Spleen (tissue), 11 donors: ENCODE results near the gene PDE1C. TPM values are rescaled to one million over a fixed set of nuclear protein-coding genes. Genes with fewer than 3 reads are reported as not detected.

Experiments used
- DNase-seq: peaks from one replicate; pipeline ENCODE4 v3.0.0-alpha.2; 2020
- H3K27ac ChIP-seq, 8 donors: fragments of 200-600 bp; sonication (generic) in 7 of 8; 1 replicate in 4 of 8; 2 replicates in 4 of 8; pipeline versions ENCODE4 v1.5.0 to v1.8.0; 2016 to 2021; ENCODE audit warnings: inconsistent platforms in 4 of 8, mild to moderate bottlenecking in 4 of 8, moderate library complexity in 1 of 8
- H3K27me3 ChIP-seq, 7 donors: fragments of 200-600 bp; sonication (generic) in 6 of 7; replicated peaks in 1 of 7; 1 replicate in 4 of 7; 2 replicates in 3 of 7; pipeline versions ENCODE4 v1.5.0 to v1.8.0; 2016 to 2021; ENCODE audit warnings: inconsistent platforms in 3 of 7, mild to moderate bottlenecking in 1 of 7
- H3K36me3 ChIP-seq, 6 donors: fragments of 200-600 bp; sonication (generic) in 5 of 6; 1 replicate in 4 of 6; 2 replicates in 2 of 6; pipeline versions ENCODE4 v1.5.0 to v1.8.0; 2016 to 2021; ENCODE audit warnings: inconsistent platforms in 2 of 6
- H3K4me1 ChIP-seq, 6 donors: fragments of 200-600 bp; sonication (generic) in 5 of 6; 1 replicate in 3 of 6; 2 replicates in 3 of 6; pipeline versions ENCODE4 v1.5.0 to v1.8.0; 2016 to 2021; ENCODE audit warnings: inconsistent platforms in 3 of 6
- H3K4me3 ChIP-seq, 8 donors: fragments of 200-600 bp; sonication (generic) in 7 of 8; 1 replicate in 4 of 8; 2 replicates in 4 of 8; pipeline versions ENCODE4 v1.5.0 to v1.8.0; 2016 to 2021; ENCODE audit warnings: inconsistent platforms in 4 of 8, mild to moderate bottlenecking in 4 of 8, moderate library complexity in 2 of 8
- H3K9me3 ChIP-seq, 8 donors: fragments of 200-600 bp; sonication (generic) in 7 of 8; 1 replicate in 4 of 8; 2 replicates in 4 of 8; pipeline versions ENCODE4 v1.5.0 to v1.8.0; 2016 to 2021; ENCODE audit warnings: inconsistent platforms in 4 of 8
- POLR2A ChIP-seq, 3 donors: fragments of 450-650 bp; IDR thresholded peaks; one replicate each; pipeline ENCODE4 v1.5.1; 2017; ENCODE audit warnings: antibody characterized with exemption in 3 of 3, mild to moderate bottlenecking in 1 of 3
- POLR2AphosphoS5 ChIP-seq, 3 donors: sonication (generic); formaldehyde crosslinking; IDR thresholded peaks; one replicate each; pipeline ENCODE4 v1.5.1; 2017; ENCODE audit warnings: antibody characterized with exemption in 3 of 3
- WGBS, 5 donors: extraction: QIAGEN DNeasy Blood & Tissue Kit in 3 of 5; methylation state at CpG; one replicate each; pipeline versions ENCODE4 v1.1.5 to v1.1.7; 2013 to 2018; 5-methylcytosine and 5-hydroxymethylcytosine counted together
- intact Hi-C: fragments of 100-400 bp; cut with DNase I; formaldehyde crosslinking; loops from one replicate; pipeline ENCODE4 v1.15.0; 2023; ENCODE audit warnings: low total_unique reads
- polyA plus RNA-seq, 3 donors: library from polyadenylated mRNA; stranded (reverse); fragments of 200-250 nt; gene quantifications; one replicate each; pipeline ENCODE4 v1.2.1, GENCODE V29; 2013
- total RNA-seq, 7 donors: library from RNA; depleted of rRNA in 3 of 7; stranded (reverse); fragments of >200 nt in 3 of 7; fragmentation: NEBNext Ultra II Directional in 4 of 7; extraction: Animal tissue kit (Norgen Biotek cat#: 25700) in 4 of 7; gene quantifications; one replicate each; pipeline versions ENCODE4 v1.1.0 to v1.2.1, GENCODE V29; 2016 to 2021
- TF ChIP-seq, protein P1 (sequence below), 11 experiments: fragments of 200-600 bp in 7 of 11; fragments of 450-650 bp in 4 of 11; sonication (generic) in 4 of 11; IDR thresholded peaks in 8 of 11; conservative IDR thresholded peaks in 3 of 11; 1 replicate in 7 of 11; 2 replicates in 4 of 11; pipeline versions ENCODE4 v1.4.0 to v1.8.0; 2016 to 2021; ENCODE audit warnings: antibody characterized with exemption in 11 of 11, inconsistent platforms in 4 of 11, mild to moderate bottlenecking in 1 of 11
- donor health status: healthy with polysubstance abuse.
- donor health status: DM: no; HTN: no; CAD: no; lungs with moderate emphysema.
- donor health status: DM: no; HTN: no; CAD: no.
- donor health status: Bipolar disorder and iron deficiency.
- donor health status: healthy.
- donor health status: DM: no; HTN: no; CAD: no.
- donor health status: DM: yes; HTN: yes; CAD: no.

Gene PDE1C
- total and polyA plus RNA-seq, 10 donors, result 0.53 to 3.3 (median 1.6) TPM

DNA sequence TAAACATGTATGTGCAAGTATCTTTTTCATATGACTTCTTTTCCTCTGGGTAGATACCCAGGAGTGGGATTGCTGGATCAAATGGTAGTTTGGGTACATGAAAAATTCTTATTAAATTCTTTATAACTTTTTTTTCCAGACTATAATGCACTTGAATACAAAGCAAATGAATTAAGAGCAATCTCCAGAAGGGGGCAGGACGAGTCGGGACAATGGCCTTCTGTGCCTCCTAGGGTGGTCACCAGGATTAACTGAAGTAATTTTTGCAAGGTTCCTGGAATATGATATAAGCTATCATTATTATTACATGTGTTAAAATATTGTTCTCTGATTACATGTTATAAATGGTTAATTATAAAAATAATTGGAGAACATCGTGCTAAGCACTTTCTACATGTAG lies 256.0 kb downstream of the PDE1C start:
- H3K27me3 ChIP-seq, result no peaks in the 10 kb centered on the region
- H3K4me3 ChIP-seq, result no peak overlapping the region
- 74 to 86% (median 76%) methylated on average over 3 of the region's 3 CpGs for WGBS, 5 donors
- intact Hi-C loops, result no loop called here
- TF ChIP-seq POLR2AphosphoS5 (IDR thresholded peaks at IDR 0.05) (no peak), POLR2A (IDR thresholded peaks at IDR 0.05) (no peak)
- TF ChIP-seq, protein P1, sequence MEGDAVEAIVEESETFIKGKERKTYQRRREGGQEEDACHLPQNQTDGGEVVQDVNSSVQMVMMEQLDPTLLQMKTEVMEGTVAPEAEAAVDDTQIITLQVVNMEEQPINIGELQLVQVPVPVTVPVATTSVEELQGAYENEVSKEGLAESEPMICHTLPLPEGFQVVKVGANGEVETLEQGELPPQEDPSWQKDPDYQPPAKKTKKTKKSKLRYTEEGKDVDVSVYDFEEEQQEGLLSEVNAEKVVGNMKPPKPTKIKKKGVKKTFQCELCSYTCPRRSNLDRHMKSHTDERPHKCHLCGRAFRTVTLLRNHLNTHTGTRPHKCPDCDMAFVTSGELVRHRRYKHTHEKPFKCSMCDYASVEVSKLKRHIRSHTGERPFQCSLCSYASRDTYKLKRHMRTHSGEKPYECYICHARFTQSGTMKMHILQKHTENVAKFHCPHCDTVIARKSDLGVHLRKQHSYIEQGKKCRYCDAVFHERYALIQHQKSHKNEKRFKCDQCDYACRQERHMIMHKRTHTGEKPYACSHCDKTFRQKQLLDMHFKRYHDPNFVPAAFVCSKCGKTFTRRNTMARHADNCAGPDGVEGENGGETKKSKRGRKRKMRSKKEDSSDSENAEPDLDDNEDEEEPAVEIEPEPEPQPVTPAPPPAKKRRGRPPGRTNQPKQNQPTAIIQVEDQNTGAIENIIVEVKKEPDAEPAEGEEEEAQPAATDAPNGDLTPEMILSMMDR (IDR thresholded peaks at IDR 0.05 in 8 of 11, conservative IDR thresholded peaks at IDR 0.05 in 3 of 11), result peak in 3 of 11 experiments; percentile 17 to 31 (median 25)
- H3K27ac ChIP-seq, result no peak overlapping the region
- no peaks in the 10 kb centered on the region for H3K36me3 ChIP-seq
- peaks cover 0 to 8% (median 0%) of the 10 kb centered on the region in 6 donors for H3K4me1 ChIP-seq
- no peaks in the 10 kb centered on the region for H3K9me3 ChIP-seq
- no peak for DNase-seq

GRCh38 chr7:31811650-31812461 lies 258.4 kb downstream of the PDE1C start:
- DNase-seq, result no peak
- H3K4me3 ChIP-seq, result peak overlapping the region in 1 of 8 donors; percentile 38
- no peaks in the 10 kb centered on the region for H3K27me3 ChIP-seq
- H3K27ac ChIP-seq, result peak overlapping the region in 7 of 8 donors; percentile 27 to 82 (median 72)
- WGBS, 5 donors, result 8 to 18% (median 11%) methylated on average over 3 of the region's 3 CpGs
- peaks cover 0 to 8% (median 0%) of the 10 kb centered on the region in 6 donors for H3K4me1 ChIP-seq
- H3K36me3 ChIP-seq, result no peaks in the 10 kb centered on the region
- H3K9me3 ChIP-seq, result no peaks in the 10 kb centered on the region
- TF ChIP-seq, protein P1 (IDR thresholded peaks at IDR 0.05 in 8 of 11, conservative IDR thresholded peaks at IDR 0.05 in 3 of 11), result no peak
- TF ChIP-seq POLR2A (IDR thresholded peaks at IDR 0.05) (no peak), POLR2AphosphoS5 (IDR thresholded peaks at IDR 0.05) (no peak)
- intact Hi-C loops, result no loop called here

GRCh38 chr7:31805209-31805818 lies 264.9 kb downstream of the PDE1C start:
- no peaks in the 10 kb centered on the region for H3K4me1 ChIP-seq
- H3K9me3 ChIP-seq, result peaks cover 0 to 4% (median 0%) of the 10 kb centered on the region in 8 donors
- DNase-seq, result no peak
- intact Hi-C loops, result no loop called here
- no peaks in the 10 kb centered on the region for H3K36me3 ChIP-seq
- no peak overlapping the region for H3K27ac ChIP-seq
- WGBS, 5 donors, result 67 to 81% (median 78%) methylated on average over 2 of the region's 2 CpGs
- TF ChIP-seq POLR2AphosphoS5 (IDR thresholded peaks at IDR 0.05) (no peak), POLR2A (IDR thresholded peaks at IDR 0.05) (no peak)
- TF ChIP-seq, protein P1 (IDR thresholded peaks at IDR 0.05 in 8 of 11, conservative IDR thresholded peaks at IDR 0.05 in 3 of 11), result no peak
- peak overlapping the region in 1 of 8 donors; percentile 3 for H3K4me3 ChIP-seq
- no peaks in the 10 kb centered on the region for H3K27me3 ChIP-seq

- no peak overlapping the region for H3K27ac ChIP-seq
- no peak for TF ChIP-seq POLR2AphosphoS5 (IDR thresholded peaks at IDR 0.05)
- TF ChIP-seq POLR2A (IDR thresholded peaks at IDR 0.05), result no peak
- H3K4me1 ChIP-seq, result no peaks in the 10 kb centered on the region
- WGBS, 5 donors, result 73 to 91% (median 84%) methylated on average over 5 of the region's 5 CpGs
- no peak for DNase-seq
- no peaks in the 10 kb centered on the region for H3K27me3 ChIP-seq
- no peaks in the 10 kb centered on the region for H3K36me3 ChIP-seq
- H3K9me3 ChIP-seq, result no peaks in the 10 kb centered on the region
- intact Hi-C loops, result no loop called here
- H3K4me3 ChIP-seq, result no peak overlapping the region
Observed at GRCh38 chr7:31796375-31796774, 273.8 kb downstream of the PDE1C start.
